NCI-H82 treated with DMSO at 0.1 percent for 48 hours (cell line): ENCODE data around the gene DOCK4.

ENCODE experiments used
- DNase-seq: peaks from one replicate; lab custom pipeline; 2025; ENCODE audit not compliant: unreplicated experiment; lab: John Stamatoyannopoulos, UW

DOCK4 gene

DNA sequence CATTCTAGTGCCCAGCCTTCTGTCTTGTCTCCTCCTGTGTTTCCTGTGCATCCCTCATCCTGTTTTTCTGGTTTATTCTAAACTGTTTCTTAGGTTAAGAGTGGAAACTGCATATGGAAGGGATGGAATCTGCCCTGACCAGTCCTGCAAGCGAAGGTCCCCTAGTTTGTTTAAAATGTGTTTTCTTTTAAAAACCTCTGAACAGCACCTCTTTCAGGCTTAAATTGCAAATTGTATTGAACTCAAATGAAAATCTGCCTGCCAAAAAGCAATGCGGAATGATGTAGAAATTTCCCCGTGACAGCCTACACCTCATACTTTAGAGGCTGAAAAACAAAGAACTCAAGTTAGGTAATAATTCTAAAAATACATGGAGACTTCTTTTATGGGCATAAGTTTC lies 421.1 kb downstream of the DOCK4 start:
- no peak for DNase-seq

DNA sequence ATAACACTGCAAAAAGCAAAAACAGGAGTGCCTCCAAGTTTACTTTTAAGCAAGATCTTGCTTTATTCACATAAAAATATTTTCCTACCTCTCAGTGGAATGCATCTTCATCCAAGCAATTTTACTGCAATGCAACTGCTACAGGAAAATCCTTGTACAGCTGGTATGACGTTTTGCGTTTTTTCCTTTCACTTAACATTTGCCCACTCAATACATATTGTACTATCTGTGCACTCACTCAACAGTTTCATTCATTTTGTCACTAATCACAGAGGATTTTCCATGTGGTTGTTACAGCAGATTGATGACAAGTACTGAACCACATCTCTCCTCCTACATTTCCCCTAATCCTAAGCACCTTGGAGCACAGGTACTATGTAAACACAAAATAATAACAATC lies 421.9 kb downstream of the DOCK4 start:
- no peak for DNase-seq

DNA sequence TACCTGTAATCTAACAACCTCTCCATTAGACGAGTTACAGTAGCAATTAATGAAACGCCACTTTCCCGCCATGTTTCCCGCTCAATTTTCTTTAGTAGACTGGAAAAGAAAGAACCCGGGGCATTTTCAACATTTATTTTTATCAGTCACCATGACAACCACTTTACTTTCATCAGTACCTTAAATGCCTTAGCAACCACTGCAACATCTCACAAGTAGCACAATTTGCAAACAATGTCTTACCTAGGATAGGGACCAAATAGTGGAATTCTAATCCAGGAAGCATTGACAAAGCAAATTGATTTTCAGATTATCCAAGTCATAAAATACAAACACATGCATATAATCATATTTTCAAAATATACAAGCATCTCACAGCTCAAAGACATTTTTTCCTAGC lies 422.3 kb downstream of the DOCK4 start:
- DNase-seq: no peak

DNA sequence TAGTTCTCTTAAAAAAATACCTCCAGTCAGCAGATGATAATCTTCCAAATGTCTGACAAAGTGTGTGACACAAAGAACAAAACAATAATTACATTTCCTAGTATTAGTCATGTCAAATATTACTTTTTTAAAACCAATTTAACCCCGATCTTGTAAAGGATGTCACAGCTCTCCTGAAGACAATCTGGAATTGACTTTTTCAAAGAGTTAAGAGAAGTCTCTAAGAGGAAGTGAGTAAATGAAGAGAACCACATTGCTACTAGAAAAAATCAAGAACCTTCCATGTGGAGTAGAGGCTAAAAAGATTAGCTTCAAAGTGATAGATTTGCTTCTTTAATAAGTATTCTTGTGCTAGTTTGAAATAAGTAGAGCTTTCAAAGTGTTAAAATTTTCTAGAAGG lies 425.7 kb downstream of the DOCK4 start:
- DNase-seq: no peak

DNA sequence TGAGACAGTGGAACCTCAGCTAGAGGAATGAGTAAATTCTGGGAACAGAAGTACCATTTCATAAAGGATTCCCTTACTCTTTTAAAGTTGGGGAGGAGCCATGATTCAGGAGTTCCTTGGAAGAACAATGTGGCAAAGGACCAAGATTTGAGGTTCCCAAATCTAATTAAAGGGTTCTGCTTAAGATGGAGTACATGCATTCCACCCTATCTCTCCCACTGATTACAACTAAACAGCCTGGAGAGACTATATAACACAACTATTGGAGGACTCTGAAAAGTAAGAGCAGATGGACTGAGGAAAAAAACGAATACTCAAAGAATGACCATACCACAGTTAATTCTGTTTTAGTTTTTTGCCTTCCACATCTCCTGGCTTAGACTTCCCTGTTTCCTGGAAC lies 431.0 kb downstream of the DOCK4 start:
- no peak for DNase-seq

DNA sequence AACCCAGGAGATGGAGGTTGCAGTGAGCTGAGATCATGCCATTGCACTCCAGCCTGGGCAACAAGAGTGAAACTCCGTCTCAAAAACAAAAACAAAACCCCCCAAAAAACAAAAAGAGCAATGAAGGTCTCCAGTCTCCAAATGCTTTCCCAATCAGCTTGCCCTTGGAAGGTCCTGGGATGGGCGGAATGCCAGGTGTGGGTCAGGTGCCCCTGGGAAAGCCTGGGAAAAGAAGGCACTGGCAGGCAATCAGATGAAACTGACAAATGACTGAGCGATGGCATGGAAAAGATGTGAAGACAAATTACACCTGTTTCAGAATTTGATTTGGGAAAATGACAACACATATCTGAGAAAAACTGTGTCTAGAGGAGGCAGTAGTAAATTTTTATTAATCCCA lies 433.5 kb downstream of the DOCK4 start:
- DNase-seq: no peak

DNA sequence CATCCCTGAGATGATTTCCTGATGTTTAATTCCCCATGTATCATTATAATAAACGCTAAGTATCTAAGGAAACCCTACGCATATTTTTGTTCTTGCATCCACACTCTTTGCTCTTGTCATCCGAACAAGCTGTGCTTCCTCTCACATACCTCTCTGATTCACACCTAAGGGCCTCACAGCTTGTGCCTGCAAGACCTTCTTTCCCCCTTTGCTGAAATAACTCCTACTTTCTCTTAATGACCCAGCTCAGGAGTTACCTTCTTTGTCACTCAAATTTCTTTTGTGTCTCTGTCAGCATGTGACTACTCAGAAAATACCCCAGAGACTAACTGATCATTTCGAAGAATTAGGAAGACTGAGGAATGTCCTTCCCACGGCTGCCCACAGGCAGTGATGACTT lies 434.6 kb downstream of the DOCK4 start:
- DNase-seq: no peak

DNA sequence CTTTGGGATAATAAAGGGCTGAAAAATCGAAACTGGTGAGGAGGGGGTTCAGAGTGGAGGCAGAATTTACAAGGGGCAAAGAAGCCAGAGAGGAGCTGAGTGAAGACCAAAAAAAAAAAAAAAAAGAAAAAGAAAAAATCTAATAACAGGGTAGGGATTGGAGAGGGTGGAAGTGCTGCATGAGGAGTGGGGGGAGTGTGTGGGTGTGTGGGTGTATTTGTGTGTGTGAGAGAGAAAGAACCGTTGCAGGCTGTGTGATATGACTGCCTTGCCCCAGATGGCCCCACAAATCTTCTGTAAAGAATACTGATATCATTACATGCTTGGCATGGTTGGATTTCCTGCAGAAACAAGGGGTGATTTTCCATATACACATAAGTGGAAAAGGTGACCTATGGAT lies 436.1 kb downstream of the DOCK4 start:
- no peak for DNase-seq

DNA sequence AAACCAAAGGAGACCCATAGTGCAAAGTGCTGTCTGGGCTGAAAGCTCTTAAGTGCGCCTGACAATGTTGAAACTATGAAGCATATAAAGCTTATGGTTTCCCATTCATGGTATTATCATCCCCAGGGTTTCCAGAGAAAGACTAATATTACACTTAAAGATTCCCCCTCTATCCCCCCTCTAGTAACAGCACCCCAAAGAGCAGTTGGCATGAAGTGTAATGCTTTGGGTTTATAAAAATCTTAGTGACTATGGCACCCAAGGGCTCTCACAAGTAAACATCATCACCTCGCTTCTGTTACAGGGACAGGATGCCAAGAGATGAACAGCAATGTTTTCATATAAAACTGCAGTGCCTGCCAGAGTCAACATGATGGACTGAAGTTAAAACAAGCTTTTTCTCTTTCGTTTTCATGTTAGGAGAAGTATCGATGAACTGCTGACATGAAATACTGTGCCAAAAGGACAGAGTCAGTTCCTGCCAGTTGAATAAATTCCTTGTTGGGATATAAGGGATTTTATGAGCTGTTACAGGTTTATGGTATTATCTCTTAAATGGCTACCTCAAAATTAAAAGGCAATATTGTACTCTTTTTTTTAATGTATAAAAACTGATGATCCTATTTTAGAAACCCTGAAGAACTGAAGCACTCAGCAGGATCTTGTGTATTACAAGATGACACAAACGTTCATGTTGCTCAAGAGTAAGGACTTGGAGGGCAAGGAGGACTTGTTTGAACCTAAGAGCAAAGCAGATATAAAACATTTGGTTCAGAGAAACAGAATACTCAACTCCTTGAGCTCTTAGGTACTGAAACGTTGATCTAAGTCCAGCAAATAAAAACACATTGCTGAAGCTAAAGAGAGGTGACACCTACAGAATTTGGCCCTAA lies 440.2 kb downstream of the DOCK4 start:
- no peak for DNase-seq

DNA sequence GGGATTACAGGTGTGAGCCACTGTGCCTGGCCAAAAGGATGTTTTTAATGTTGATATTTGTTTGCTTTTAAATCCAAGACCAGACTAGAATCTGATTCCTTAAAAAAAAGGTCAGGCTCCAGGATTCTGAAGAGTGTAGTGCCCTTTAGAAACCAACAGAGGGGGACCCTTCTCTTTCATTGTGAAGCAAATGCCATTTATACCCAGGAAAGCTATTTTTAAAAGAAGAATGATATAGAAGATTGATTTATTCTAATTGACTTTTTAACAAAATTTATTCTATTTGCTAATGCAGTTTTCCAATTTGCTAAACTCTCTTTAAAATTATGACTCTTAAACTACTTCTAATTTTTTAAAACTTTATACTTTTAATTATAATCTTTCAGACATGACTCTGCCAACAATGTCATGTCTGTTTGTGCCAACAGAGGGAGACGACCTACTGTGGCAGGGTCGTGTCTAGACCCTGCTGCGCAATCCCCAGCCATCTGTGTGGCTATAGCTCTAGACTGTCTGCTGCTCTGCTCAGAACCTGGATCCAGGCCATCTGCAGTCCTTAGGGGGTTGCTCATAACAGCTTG lies 442.9 kb downstream of the DOCK4 start:
- DNase-seq: peak; percentile 37

DNA sequence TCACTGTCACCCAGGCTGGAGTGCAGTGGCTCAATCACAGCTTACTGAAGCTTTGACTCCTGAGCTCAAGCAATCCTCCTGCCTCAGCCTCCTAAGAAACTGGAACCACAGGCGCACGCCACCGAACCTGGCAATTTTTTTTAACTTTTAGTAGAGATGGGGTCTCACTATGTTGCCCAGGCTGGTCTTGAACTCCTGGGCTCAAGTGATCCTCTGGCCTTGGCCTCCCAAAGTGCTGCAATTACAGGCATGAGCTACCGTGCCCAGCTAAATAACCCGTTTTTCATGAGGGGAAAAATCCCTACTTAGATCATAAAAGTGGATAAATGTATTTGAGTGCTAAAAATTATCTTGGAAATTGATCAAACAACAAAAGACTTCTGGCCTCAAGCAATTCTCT lies 443.4 kb downstream of the DOCK4 start:
- DNase-seq: no peak

DNA sequence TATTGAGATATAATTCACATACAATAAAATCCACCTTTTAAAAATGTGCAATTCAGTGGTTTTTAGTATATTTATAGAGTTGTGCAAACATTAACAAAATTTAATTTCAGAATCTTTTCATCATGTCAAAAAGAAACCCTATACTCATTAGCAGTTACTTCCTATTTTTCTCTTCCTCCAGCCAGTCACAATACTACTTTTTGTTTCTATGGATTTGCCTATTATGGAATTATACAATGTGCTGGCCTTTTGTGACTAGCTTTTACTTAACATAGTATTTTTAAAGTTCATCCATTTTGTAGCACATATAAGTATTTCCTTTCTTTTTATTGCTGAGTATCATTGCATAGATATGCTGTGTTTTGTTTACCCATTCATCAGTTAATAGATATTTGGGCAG lies 444.0 kb downstream of the DOCK4 start:
- no peak for DNase-seq

DNA sequence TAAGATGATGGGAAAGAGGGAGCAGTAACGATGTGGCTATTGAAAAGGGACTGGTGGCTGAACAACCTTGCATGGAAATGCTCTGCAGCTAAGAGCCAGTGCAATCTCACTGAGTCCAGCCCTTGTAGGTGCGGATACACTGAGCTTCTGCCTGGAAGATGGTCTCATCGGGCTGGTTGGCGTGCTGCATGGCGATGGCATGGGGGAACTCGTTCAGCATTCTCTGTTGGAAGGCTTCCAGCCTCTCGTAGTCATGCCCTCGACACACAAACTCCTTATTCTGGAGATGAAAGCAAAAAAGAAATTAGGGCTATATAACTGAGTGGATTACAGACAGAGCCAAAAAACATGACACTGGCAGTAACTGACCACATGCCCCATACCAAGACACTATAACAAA lies 446.2 kb downstream of the DOCK4 start:
- DNase-seq: no peak

DNA sequence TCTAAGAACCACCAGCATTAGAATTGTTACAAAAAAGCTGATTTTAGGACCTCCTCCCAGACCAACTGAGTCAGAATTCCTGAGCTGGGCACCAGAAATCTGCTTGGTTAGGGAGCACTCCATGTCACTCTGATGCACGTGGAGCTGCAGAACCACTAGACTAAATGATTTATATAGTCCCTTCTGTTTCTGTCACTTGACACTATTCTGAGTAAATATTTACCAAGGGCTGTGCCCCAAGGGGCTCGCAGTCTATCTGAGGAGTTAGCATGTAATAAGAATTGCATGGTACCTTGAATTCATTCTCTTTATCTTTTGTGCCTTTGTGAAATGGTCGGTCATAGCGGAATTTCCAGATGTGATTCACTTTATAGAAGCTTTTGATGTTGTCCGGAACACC lies 447.9 kb downstream of the DOCK4 start:
- no peak for DNase-seq

DNA sequence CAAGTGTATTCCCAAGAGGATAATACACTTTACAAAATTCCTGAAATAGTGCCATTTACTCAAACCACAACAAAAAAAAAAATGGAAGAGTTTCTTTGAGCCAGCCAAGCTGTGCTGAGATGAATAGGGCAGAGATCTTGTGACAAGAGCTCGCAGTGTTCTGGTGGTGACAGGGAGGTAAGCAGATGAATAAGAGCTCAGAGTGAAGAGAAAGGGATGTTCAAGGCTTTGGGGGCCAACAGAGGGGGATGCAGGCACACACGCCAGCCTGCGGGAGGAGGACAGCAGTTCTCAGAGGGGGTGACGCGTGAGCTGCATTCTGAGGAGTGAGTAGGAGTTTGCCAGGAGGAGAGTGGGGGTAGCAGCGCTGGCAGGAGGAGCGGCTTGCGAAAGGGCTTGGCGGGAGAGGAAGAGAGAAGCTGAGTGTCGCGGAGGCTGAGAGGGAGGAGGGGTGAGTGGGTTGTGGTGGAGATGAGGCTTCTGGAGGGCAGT lies 449.5 kb downstream of the DOCK4 start:
- DNase-seq: no peak

DNA sequence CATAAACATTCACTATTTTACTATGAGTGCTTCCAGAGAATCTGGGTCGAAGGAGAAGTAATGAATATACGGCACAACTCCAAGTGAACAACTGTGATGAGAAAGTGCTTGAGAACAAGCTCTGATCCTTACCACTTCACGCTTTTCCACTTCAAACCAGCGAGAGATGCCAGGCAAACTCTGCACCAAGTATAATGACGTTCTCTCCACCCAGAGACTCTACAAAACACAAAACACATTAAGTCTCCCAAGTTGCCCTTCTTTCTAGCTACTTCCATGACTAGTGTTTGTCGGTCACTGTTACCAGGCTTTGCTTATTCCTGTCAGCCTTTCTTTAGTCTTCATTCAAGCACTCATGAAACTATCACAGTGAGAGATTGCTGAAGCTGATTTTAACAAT lies 450.8 kb downstream of the DOCK4 start:
- no peak for DNase-seq

DNA sequence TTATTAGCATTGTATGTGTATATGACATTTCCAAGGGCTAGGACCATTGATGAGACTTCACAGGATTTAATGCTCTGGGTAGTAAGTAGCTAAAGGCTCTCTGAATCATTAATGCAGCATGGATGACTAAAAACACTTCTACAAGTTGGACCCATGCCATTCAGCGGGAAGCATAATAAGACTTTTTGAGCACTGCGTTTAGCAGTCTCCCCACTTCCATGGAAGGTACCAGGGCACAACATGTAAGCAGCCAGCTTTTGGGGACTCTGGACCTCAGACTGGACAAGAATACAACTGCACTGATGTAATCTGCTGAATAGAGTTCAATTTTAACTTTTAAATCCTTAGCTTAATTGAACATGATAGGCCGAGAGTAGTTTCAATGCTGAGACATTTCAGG lies 452.2 kb downstream of the DOCK4 start:
- no peak for DNase-seq

DNA sequence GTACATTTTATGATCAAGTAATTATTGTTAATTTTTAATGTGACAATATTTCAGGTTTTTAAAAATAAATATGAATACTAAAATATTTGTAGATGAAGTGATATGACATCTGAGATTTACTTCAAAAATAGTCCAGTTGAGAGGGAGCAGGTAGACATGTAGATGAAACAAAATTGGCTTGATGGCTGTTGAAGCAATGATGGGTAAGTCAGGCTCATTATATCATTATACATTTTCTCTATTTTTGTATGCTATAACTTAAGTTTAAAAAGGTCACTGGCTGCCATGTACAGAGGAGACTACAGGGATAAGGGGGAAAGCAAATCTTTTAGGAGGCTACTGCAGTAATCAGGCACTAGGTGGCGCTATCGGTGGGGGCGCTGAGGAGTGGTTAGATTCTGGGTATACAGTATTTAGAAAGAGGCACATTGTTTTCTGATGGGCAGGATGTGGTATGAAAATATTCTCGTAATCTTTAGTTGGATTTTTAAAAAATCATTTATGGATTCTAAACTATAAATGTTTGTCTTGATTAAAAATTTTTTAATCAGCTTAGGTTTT lies 454.1 kb downstream of the DOCK4 start:
- peak; percentile 63 for DNase-seq

DNA sequence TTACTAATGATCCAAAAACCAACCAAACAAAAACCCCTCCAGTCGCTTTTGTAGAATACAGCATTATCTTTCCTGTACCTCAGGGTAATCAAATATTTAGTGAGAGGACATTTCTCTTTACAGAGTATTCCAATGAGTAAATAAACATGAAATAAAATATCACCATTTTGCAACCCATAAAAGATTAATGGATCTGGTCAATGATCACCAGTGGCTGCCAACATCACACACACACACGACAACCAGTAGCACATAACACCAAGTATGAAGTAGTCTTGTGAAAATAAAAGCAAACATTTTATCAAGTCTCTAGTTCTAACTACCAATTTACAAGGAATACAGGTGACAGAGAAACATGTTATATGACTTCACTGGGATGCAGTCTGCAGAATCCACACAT lies 455.3 kb downstream of the DOCK4 start:
- DNase-seq: no peak

DNA sequence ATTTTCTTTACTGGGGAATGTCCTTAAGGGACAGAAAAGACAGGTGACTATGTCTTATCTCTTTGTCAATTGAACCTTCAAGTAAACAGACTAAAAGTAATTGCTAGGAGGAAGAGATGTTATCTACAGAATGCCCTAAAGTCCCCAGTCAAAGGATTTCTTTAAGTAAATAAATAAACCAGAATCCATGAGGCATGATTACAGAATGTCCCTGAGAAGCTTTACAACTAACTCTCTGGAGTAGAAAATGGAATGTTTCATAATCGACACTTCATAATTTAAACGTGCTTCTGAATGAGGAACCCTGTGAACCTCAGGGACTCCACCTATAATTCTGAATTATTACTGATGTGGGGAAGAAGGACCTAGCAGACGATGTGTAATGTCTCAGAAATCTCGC lies 456.0 kb downstream of the DOCK4 start:
- DNase-seq: no peak

DNA sequence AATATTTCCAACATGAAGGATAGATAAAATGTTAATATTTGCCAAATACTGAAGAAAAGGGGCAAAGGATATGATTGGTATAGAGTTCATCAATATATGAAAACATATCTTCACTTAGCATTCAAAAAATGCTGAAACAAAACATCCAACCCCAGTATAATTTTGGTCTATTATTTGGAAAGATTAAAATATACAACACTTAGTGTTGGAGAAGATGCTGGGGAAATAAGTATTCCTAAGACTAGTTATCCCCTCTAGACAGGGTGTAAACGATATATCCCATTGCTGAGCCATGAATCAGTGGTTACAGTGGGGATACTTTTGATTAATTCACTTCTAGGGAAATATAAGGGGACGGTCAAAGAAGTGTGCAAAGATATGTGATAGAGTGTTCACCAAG lies 456.6 kb downstream of the DOCK4 start:
- no peak for DNase-seq

DNA sequence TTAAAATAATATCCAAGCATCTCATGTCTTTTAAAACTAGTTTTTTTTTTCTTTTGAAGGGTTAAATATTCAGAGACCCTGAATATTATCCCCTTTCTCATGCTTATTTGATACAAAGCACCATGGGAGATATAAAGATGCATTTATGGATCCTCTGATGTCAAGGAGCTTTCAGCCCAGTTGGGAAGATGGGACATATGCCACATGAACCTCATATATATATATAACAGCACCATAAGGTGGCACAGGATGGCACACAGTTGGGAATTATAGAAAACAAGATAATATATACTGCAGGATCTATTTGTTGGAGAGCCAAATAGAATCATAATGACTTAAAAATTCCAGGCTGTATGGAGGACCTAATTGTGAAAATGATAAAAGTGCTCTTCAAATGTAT lies 458.5 kb downstream of the DOCK4 start:
- DNase-seq: no peak
